GM18861 (cell line): ENCODE measurements around the gene RTP1.
A peak's percentile ranks its signal among the peaks of the same experiment; 100 is the strongest.
"Not testable (repeated sequence)": the region's sequence is repeated elsewhere in the genome, so short reads cannot be mapped to it uniquely, and the experiment has no call there.

Experiments
- ATAC-seq: cut with Tn5 transposase; IDR thresholded peaks from one replicate; pipeline ENCODE4 v1.9.1; 2021; ENCODE audit not compliant: unreplicated experiment

The RTP1 gene

GRCh38 chr3:187198490-187198889 is 1.2 kb downstream of the RTP1 start:
- ATAC-seq: no peak

DNA sequence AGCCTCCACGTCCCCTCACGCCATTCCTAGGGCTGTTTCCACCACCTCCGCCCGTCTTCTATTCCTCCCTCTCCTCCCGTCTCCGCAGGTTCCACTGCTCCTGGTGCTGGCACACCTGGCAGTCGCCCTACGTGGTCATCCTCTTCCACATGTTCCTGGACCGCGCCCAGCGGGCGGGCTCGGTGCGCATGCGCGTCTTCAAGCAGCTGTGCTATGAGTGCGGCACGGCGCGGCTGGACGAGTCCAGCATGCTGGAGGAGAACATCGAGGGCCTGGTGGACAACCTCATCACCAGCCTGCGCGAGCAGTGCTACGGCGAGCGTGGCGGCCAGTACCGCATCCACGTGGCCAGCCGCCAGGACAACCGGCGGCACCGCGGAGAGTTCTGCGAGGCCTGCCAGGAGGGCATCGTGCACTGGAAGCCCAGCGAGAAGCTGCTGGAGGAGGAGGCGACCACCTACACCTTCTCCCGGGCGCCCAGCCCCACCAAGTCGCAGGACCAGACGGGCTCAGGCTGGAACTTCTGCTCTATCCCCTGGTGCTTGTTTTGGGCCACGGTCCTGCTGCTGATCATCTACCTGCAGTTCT is 2.3 kb downstream of the RTP1 start:
- not testable (repeated sequence) for ATAC-seq

- no peak for ATAC-seq
These were observed 8.4 kb downstream of the RTP1 start for GRCh38 chr3:187205683-187206082.

DNA sequence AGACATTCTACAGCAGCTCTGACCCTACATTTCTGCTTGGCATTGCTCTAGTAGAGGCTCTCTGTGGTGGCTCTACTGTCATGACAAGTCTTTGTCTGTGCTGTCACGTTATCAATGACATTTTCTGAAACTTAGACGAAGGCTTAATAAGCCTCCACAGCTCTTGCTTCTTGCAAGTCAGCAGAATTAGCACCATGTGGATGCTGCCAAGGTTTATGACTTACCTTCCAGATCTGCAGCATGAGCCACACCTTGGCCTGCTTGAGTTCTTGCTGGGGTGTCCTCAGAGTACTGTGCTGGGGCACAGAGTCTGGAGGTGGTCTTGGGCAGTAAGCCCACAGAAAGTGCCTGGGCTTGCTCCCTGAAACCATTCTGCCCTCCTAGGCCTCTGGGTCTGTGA is 9.8 kb downstream of the RTP1 start:
- no peak for ATAC-seq

DNA sequence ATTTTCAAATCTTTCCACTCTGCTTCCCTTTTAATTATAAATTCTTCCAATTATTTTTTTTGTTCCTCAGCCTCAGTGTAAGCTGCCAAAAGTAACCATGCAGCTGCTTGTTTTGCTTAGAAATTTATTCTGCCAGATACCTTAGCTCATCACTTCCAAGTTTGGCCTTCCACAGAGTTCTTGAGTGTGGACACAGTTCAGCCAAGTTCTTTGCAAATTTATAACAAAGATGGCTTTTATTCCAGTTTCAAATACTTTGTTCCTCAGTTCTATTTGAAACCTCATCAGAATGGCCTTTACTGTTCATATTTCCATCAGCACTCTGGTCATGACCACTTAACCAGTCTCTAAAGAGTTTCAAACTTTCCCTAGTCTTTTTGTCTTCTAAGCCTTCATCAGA is 10.3 kb downstream of the RTP1 start:
- no peak for ATAC-seq

- ATAC-seq: no peak
These were observed 10.9 kb downstream of the RTP1 start for GRCh38 chr3:187208159-187208558.

- no peak for ATAC-seq
These were observed 12.2 kb downstream of the RTP1 start for GRCh38 chr3:187209491-187209890.

DNA sequence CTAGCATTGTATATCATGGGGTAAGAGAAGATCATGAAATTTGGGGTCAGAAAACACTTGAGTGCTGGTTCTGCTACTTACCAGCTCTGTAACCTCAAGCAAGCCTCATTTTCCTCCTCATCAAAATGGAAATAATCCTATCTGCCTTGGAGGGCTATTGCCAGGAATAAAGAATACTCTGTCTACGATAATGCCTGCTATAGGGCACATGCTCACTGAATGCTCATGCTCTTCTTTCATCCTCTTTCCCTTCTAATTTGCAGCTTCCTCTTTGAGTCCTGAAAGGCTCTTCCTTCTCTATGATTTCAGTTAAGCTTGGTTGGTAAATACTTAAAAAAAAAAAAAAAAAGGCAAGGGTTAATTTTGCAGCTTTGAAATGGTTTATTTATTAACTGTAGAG is 12.8 kb downstream of the RTP1 start:
- no peak for ATAC-seq

DNA sequence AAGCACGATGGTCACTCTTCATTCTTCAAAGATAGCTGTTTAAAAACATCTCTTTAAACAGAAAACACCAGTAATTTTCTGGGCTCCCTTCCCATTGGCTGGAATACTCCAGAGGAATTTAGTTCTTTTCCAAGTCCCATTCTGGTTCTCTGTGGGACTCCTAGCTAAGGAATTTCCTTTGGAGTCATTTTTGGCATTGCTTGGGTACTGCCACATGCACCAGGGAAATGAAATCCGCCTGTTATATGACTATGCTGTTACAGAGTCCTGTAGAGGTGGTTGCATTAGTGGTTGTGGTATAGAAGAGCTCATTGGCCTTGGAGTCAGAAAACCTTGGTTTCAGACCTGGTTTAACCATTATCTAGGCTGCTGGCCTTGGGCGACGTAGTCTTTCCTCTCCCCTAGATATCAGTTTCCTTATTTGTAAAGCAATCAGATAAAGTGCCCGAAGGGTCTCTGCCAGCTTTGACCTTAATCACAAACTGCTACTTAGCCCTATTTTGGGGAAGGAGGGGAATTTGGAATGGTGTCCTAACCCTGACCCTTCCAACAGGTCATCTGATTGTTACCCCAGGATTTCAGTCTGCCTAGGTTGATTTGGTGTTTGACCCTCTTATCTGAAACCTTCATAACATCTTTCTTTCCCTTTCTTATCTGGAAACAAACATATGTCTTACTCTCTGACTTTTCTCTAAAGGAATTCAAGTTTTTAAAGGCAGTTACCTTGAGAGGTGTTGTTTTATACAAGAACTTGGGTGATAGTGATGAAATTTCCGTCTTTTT is 13.4 kb downstream of the RTP1 start:
- ATAC-seq: peak; percentile 99

DNA sequence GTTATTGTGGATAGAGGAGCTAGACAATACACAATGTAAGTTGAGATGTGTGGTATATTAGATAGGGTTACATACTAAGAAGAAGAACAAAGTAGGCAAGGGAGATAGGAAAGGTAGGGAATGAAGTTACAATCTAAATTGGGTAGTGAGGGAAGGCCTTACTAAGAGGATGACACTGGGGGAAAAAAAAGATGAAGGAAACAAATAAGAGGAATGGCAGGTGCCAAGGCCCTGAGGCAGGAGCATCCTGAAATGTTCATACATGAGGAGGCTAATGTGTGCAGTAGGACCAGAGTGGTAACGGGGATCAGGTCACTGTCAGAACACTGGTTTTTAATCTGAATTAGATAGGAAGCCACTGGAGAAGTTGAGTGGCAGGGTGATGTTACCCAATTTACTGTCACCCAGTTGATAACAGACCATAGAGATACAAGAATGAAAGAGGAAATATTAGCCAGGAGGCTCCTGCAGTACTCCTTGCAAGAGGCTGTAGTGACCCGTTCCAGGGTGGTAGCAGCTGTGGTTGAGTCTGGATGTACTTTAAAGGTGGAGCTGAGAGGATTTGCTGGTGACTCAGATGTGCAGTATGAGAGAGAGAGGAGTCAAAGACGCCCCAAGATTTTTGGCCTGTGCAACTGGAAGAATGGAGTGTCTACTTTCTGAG is 14.4 kb downstream of the RTP1 start:
- no peak for ATAC-seq

- ATAC-seq: no peak
These were observed 14.9 kb downstream of the RTP1 start for GRCh38 chr3:187212196-187212545.

DNA sequence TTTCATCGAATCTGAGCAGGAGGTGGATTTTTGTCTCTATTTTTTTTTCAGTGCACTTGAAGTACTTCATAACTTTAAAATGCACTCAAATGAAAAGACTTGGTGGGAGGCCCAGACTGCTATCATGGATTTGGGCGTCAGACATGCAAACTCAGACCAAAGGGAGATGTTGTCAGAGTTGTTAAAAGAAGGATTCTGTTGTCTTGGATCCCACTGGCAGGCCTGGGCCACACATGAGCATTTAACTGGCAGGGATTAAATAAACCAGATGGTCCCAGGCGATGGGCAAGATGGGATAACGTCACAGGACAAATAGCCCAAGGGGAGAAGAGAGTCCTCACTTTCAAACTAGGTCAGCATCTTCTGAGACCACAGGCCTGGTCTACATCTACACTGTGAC is 15.4 kb downstream of the RTP1 start:
- no peak for ATAC-seq

GRCh38 chr3:187213616-187214015 is 16.3 kb downstream of the RTP1 start:
- no peak for ATAC-seq

DNA sequence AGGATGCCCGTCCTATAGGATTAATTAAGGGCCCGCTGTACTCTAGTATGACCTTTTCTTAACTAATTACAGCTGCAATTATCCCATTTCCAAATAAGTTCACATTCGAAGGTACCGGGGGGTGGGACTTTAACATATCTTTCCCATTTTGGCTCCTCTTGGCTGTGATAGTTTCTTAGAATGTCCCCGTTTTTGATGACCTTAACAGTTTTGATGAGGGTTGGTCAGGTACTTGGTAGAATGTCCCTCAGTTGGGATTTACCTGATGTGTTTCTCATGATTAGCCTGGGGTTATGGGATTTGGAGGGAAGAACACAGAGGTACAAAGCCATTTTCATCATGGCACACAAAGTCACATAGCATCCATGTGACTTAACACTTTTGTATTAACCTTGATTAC is 18.2 kb downstream of the RTP1 start:
- ATAC-seq: no peak

DNA sequence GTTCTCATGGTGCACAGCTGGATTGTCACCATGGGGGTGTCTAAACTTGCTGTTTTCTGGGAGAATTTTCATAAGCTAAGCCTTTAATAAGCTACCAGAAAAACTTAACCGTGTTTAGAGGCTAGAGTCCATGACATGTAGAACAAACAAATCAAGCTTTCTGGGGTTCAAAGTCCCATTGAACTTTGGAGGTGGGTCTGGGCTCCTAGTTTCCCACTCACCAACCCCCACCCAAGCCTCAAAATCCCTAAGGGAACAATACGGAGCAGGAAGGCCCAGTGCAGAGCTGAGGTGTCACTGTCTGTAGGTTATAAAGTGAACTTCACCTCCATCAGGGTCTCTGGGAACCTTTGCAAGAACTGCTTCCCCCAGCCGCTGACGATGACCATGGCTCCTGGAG is 25.5 kb downstream of the RTP1 start:
- ATAC-seq: no peak

DNA sequence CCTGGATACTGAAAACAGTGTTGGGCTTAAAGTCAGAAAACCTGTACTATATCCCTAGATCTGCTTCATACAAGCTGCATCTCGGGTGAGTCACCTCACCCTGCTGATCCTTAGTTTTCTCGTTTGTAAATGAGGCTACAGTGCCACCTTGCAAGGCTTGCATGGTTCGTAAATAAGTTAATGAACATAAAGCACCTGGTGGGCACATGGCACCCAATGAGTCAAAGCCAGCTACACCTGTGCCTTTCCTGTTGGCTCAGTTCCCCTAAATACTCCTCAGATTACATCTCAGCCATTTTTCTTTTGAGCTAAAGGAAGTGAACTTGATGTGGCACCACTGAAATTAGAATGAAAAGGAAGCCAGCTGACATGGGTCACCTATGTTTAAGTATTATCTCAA is 26.5 kb downstream of the RTP1 start:
- ATAC-seq: no peak

DNA sequence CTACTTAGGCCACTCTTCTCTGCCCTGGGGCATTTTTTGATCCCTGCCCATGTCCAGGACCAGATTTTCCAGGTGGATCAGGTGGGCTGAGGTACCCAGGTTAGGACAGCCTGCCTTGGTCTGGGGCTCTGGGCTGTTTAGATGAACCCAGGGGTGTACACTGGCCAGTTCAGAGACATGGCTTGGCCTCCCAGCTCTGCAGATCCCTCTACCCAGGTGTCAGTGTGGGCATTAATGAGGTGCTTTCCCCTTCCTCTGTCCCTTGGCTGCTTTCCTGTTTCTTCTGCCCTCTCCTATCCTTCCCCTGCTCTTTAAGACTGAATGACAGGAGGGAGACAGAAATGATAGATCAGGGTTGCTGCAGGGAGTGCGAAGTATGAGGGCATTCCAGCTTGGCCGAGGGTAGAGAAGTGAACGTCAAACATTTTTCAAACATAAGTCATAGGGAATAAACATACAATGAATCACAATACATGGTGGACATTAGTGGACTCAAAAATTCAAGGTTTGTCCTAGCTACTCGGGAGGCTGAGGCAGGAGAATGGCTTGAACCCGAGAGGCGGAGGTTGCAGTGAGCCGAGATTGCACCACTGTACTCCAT is 30.5 kb downstream of the RTP1 start:
- no peak for ATAC-seq

DNA sequence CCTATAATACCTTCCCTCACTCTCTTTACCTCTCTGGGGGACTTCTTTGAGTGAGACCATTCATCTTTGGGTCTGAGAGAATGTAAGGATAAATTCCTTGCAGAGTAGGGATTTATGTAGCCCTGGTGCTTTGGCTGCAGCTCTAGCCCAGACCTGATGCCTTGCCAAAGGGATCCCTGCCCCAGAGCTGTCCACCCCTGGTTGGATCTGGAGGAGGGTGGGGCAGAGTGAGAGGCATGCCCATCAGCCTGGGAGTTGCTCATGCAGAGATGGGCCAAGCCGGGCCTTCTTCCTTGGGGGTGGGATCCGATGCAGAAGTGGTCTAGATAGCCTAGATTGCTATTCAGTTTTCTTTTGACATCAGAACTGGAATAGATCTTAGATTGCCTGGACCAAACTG is 31.5 kb downstream of the RTP1 start:
- no peak for ATAC-seq

DNA sequence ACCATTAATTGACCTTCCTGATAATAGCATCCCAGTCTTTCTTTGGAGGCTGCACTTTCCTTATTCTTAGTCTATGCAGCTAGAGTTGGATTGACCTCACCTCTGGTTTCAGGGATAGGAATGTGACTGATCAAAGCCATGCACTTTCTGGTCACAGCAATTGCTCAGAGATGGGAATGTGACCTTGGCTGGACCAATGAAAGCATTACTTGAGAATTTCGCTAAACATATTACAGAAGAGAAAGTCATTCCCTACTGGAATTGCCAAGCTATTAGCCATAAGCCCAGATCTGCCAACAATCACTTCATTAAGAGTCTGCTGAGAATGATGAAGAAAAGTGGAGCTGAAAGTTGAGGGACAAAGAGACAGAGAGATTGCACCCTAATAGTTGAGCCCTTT is 32.7 kb downstream of the RTP1 start:
- no peak for ATAC-seq

DNA sequence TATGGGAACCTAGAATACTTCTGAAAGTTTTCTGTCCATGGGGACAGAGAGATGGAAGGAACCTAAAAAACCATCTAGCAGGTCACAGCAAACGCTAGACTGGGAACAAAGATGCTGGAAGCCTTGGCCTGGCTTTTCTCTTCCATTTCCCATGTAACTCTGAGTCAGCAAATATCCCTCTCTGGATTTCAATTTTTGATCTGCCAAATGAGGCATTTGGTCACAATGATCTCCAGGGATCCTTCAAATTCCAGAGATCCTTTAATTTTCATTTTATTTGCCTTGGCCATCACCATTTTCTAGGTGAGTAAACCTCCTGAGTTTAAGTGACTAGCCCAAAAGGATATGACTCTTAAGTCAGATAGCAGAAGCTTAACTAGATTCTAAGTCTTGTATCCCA is 39.7 kb downstream of the RTP1 start:
- ATAC-seq: no peak

GRCh38 chr3:187237741-187238140 is 40.5 kb downstream of the RTP1 start:
- no peak for ATAC-seq

GRCh38 chr3:187238239-187238638 is 41.0 kb downstream of the RTP1 start:
- ATAC-seq: no peak
